SK-N-MC (cell line): ENCODE data around the gene DLGAP1.

ENCODE experiments used
- DNase-seq: peaks from one replicate; pipeline ENCODE4 v3.0.0-alpha.2; 2011; ENCODE audit warnings: low read depth, low spot score
- H3K27ac ChIP-seq: fragments of 200-600 bp; sonication (generic); 2 replicates; pipeline ENCODE4 v1.5.1; 2016; ENCODE audit warnings: mixed run types
- H3K36me3 ChIP-seq: fragments of 200-600 bp; sonication (generic); 2 replicates; pipeline ENCODE4 v1.6.1; 2017; ENCODE audit warnings: antibody characterized with exemption, low read length, mixed read lengths; ENCODE audit not compliant: insufficient read depth
- H3K4me3 ChIP-seq: fragments of 200-600 bp; sonication (generic); 2 replicates; pipeline ENCODE4 v1.5.1; 2016
- H3K9ac ChIP-seq: fragments of 200-600 bp; sonication (generic); 2 replicates; pipeline ENCODE4 v1.8.0; 2017; ENCODE audit warnings: mixed run types, mixed read lengths; ENCODE audit not compliant: insufficient read length
- H3K9me3 ChIP-seq: fragments of 200-600 bp; sonication (generic); 2 replicates; pipeline ENCODE4 v1.6.1; 2017; ENCODE audit warnings: low read depth, mild to moderate bottlenecking, antibody characterized with exemption, low read length, moderate library complexity, mixed read lengths
- EZH2 ChIP-seq: fragments of 200-600 bp; sonication (generic); IDR thresholded peaks from one replicate; pipeline ENCODE4 v1.6.1; 2017; ENCODE audit warnings: antibody characterized with exemption
- FOXP2 ChIP-seq: optimal IDR thresholded peaks from 2 replicates; pipeline ENCODE3; 2011; ENCODE audit warnings: mild to moderate bottlenecking, moderate library complexity; ENCODE audit not compliant: insufficient read depth; ENCODE audit errors: extremely low read length, control extremely low read depth
- POLR2AphosphoS5 ChIP-seq: IDR thresholded peaks from 2 replicates; pipeline ENCODE4 v1.6.1; 2012; ENCODE audit warnings: mild to moderate bottlenecking, low read depth, low read length, borderline replicate concordance

The DLGAP1 gene

DNA sequence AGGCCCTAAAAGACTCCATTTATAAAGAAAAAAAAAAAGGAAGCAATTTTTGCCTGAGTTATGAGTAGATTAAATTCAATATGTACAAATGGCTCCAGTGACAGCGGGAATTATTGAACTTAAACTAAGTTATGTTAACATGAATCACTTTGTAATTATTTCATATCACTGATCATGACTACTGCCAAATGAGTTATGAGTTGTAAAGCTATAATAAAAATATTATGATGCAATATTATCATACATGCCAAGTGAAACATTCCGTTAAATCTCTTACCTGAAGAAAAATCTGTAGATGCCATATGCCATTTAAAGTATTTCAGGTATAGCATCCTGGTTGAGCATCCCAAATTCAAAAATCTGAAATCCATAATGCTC lies 217.5 kb downstream of the DLGAP1 start:
- H3K27ac ChIP-seq, result no peak overlapping the region
- H3K36me3 ChIP-seq, result no peaks in the 10 kb centered on the region
- no peak overlapping the region for H3K9ac ChIP-seq
- no peaks in the 10 kb centered on the region for H3K9me3 ChIP-seq
- H3K4me3 ChIP-seq, result no peak overlapping the region
- DNase-seq, result no peak
- TF ChIP-seq EZH2 (no peak), POLR2AphosphoS5 (no peak), FOXP2 (no peak)

GRCh38 chr18:4236940-4237663 lies 218.0 kb downstream of the DLGAP1 start:
- no peak overlapping the region for H3K9ac ChIP-seq
- no peak for TF ChIP-seq EZH2
- no peak for TF ChIP-seq POLR2AphosphoS5
- TF ChIP-seq FOXP2, result no peak
- no peak overlapping the region for H3K4me3 ChIP-seq
- DNase-seq, result no peak
- H3K27ac ChIP-seq, result no peak overlapping the region
- H3K9me3 ChIP-seq, result no peaks in the 10 kb centered on the region
- no peaks in the 10 kb centered on the region for H3K36me3 ChIP-seq

DNA sequence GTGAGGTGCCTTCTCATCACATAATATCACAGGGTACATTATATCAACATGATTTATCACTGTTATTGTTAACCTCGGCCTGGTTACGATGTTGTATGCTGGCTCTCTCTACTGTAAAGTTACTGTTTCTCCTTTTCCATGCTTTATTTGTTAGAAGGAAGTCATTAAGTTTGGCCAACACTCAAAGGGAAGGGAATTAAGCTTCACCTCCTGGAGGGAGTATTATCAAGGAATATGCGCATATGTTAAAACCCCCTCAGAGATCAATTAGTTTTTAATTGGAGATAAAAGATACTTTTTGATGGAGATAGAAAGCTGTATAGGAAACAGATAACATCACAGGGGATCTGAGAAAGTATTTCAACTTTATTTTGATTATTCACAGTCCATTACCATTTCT lies 221.6 kb downstream of the DLGAP1 start:
- no peak for DNase-seq
- H3K9ac ChIP-seq, result no peak overlapping the region
- H3K27ac ChIP-seq, result no peak overlapping the region
- TF ChIP-seq FOXP2, result no peak
- TF ChIP-seq EZH2, result no peak
- no peak for TF ChIP-seq POLR2AphosphoS5
- no peak overlapping the region for H3K4me3 ChIP-seq
- no peaks in the 10 kb centered on the region for H3K9me3 ChIP-seq
- no peaks in the 10 kb centered on the region for H3K36me3 ChIP-seq

DNA sequence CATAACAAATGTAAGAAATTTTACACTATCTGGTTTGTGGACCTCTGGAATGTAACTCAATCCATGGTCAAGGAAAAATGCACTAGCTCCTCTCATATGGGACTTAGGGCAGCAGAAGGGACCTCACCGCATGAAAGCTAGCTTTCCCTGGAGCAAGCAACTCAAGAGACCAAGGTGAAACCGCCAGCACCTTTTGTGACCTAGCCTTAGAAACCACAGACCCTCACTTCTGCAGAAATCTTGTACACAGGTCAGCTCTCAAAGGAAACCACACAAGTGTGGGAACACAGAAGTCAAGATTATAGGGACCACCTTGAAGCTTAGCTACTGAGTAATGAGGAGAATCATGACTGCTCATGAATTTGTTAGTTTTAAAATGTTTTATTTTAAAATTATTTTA lies 222.5 kb downstream of the DLGAP1 start:
- Histone ChIP-seq H3K9me3 (no peaks in the 10 kb centered on the region), H3K27ac (no peak overlapping the region), H3K9ac (no peak overlapping the region), H3K36me3 (no peaks in the 10 kb centered on the region), H3K4me3 (no peak overlapping the region)
- DNase-seq, result no peak
- TF ChIP-seq FOXP2 (no peak), POLR2AphosphoS5 (no peak), EZH2 (no peak)

DNA sequence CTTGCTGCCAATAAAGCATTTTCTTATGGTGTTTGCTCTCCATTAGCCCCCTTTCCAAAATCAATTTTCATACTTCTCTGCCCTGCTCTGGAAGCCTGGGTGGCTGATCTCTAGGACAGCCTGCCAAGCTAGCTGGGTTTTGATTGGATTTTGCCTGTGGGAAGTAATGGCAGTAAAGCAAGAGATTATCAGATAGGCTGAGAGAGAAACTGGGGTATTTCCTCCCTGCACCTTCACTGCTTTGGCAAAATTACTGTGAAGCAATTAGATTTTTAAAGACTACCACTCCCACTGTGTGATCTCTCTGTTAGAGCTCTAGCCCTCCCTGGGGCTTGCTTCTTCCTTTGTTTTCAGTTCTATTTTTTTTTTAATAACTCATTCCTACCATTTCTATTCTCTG lies 223.8 kb downstream of the DLGAP1 start:
- no peak overlapping the region for H3K27ac ChIP-seq
- no peak for TF ChIP-seq POLR2AphosphoS5
- TF ChIP-seq EZH2, result no peak
- no peak for TF ChIP-seq FOXP2
- H3K9me3 ChIP-seq, result no peaks in the 10 kb centered on the region
- no peaks in the 10 kb centered on the region for H3K36me3 ChIP-seq
- no peak for DNase-seq
- H3K4me3 ChIP-seq, result no peak overlapping the region
- H3K9ac ChIP-seq, result no peak overlapping the region

GRCh38 chr18:4230450-4231168 lies 224.5 kb downstream of the DLGAP1 start:
- no peak for DNase-seq
- TF ChIP-seq EZH2, result no peak
- no peak for TF ChIP-seq FOXP2
- no peak for TF ChIP-seq POLR2AphosphoS5
- H3K27ac ChIP-seq, result no peak overlapping the region
- no peaks in the 10 kb centered on the region for H3K9me3 ChIP-seq
- H3K4me3 ChIP-seq, result no peak overlapping the region
- H3K36me3 ChIP-seq, result no peaks in the 10 kb centered on the region
- no peak overlapping the region for H3K9ac ChIP-seq

DNA sequence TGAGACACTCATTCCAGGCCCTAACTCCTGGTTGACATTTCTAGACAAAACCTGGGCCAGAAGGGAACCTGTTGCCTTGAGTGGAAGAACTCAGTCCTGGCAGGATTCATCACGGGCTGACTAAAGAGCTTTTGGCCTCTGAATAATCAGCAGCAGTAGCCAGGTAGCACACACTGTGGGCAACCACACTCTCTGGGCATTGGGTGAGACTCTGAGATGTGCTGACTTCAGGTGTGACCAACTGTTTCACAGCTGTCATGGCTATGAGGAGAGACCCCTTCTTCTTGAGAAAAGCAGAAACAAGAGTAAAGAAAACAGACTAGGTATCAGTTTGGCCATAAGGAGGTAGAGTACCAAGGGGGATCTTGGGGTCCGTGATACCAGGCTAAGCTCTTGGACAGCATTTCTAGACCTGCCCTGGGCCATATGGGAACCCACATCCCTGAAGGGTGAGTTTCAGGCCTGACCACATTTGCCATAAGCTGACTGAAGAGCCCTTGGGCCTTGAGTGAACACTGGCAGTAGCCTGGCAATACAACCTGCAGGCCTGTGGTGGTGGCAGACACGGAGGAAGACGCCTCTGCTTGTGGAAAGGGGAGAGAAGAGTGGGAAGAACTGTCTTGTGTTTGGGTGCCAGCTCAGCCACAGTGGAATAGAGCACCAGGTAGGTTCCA lies 230.9 kb downstream of the DLGAP1 start:
- no peaks in the 10 kb centered on the region for H3K36me3 ChIP-seq
- H3K4me3 ChIP-seq, result no peak overlapping the region
- no peak overlapping the region for H3K27ac ChIP-seq
- TF ChIP-seq FOXP2, result no peak
- no peak for TF ChIP-seq POLR2AphosphoS5
- TF ChIP-seq EZH2, result no peak
- H3K9ac ChIP-seq, result no peak overlapping the region
- no peak for DNase-seq
- H3K9me3 ChIP-seq, result no peaks in the 10 kb centered on the region

DNA sequence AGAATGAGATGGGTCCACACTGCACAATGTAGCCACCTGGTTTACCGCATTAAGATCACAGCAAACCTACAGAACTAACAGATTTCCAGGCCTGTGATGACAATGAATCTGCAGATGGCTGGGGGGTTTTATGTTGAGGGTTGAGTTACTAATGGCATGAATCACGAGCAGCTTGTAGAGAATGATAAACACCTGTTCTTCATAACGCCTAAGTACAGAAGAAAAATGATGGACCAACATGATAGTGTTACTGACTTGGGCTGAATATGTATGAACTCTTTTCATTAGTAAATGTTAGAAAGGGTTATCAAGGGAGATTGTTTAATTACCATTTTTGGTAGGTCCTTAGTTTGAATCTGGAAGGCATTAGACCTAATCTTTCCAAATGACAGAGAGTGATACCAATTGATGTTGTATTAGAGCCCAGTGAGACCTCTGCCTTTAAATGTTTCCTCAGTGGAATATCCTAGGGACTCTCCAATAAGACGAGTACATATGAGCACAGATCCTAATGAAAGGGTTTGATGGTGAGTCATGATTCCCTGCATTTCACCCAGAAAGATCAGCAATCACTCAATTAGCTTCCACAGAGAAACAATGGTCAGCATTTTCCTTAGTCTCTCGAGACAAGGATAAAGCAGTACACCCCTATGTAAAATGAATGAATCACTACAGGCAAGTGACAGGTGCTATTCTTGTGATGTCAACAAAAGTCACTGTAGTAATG lies 243.8 kb downstream of the DLGAP1 start:
- no peak for DNase-seq
- TF ChIP-seq POLR2AphosphoS5, result no peak
- TF ChIP-seq FOXP2, result no peak
- no peak for TF ChIP-seq EZH2
- H3K4me3 ChIP-seq, result no peak overlapping the region
- no peak overlapping the region for H3K27ac ChIP-seq
- H3K9ac ChIP-seq, result no peak overlapping the region
- H3K9me3 ChIP-seq, result no peaks in the 10 kb centered on the region
- no peaks in the 10 kb centered on the region for H3K36me3 ChIP-seq
